HUES64 (cell line): ENCODE data around the gene SSTR4.

Source experiments
- H3K27ac ChIP-seq: 2 replicates; pipeline ENCODE4 v1.7.0; 2013; ENCODE audit warnings: low read depth, low read length, inconsistent platforms
- H3K27me3 ChIP-seq: 2 replicates; pipeline ENCODE4 v1.6.1; 2013; ENCODE audit warnings: mild to moderate bottlenecking, low read length; ENCODE audit not compliant: insufficient read depth
- H3K36me3 ChIP-seq: 2 replicates; pipeline ENCODE4 v1.6.1; 2013; ENCODE audit warnings: mild to moderate bottlenecking, low read length; ENCODE audit not compliant: insufficient read depth
- H3K4me1 ChIP-seq: 2 replicates; pipeline ENCODE4 v1.6.1; 2013; ENCODE audit warnings: mild to moderate bottlenecking, low read length, moderate library complexity; ENCODE audit not compliant: insufficient read depth
- H3K4me3 ChIP-seq: 2 replicates; pipeline ENCODE4 v1.5.1; 2013; ENCODE audit warnings: mild to moderate bottlenecking, low read length, moderate library complexity
- H3K9ac ChIP-seq: 2 replicates; pipeline ENCODE4 v1.6.1; 2013; ENCODE audit warnings: mild to moderate bottlenecking, low read depth, low read length
- H3K9me3 ChIP-seq: 2 replicates; pipeline ENCODE4 v1.6.1; 2013; ENCODE audit warnings: low read depth, low read length; ENCODE audit not compliant: insufficient read depth
- WGBS: fragments of 150-250, 120-280 bp; methylation state at CpG from one replicate; pipeline ENCODE4 v1.1.7; 2013; ENCODE audit warnings: missing lambda C conversion rate; 5-methylcytosine and 5-hydroxymethylcytosine counted together

Gene SSTR4

GRCh38 chr20:23031346-23031745 is 3.8 kb upstream of the SSTR4 start:
- H3K9ac ChIP-seq, result no peak overlapping the region
- H3K9me3 ChIP-seq, result no peaks in the 10 kb centered on the region
- H3K27ac ChIP-seq, result no peak overlapping the region
- H3K27me3 ChIP-seq, result peaks cover 50% of the 10 kb centered on the region
- H3K36me3 ChIP-seq, result no peaks in the 10 kb centered on the region
- 95% methylated on average over 6 of the region's 6 CpGs for WGBS
- no peak overlapping the region for H3K4me3 ChIP-seq
- no peaks in the 10 kb centered on the region for H3K4me1 ChIP-seq

GRCh38 chr20:23032056-23032749 is 2.9 kb upstream of the SSTR4 start:
- Histone ChIP-seq H3K9ac (no peak overlapping the region), H3K4me3 (no peak overlapping the region), H3K4me1 (no peaks in the 10 kb centered on the region), H3K27me3 (peaks cover 58% of the 10 kb centered on the region), H3K36me3 (no peaks in the 10 kb centered on the region), H3K27ac (no peak overlapping the region), H3K9me3 (no peaks in the 10 kb centered on the region)
- 95% methylated on average over 6 of the region's 6 CpGs for WGBS

- no peak overlapping the region for H3K27ac ChIP-seq
- H3K4me3 ChIP-seq, result no peak overlapping the region
- H3K9me3 ChIP-seq, result no peaks in the 10 kb centered on the region
- WGBS, result 96% methylated on average over 5 of the region's 5 CpGs
- H3K27me3 ChIP-seq, result peaks cover 63% of the 10 kb centered on the region
- H3K36me3 ChIP-seq, result no peaks in the 10 kb centered on the region
- no peak overlapping the region for H3K9ac ChIP-seq
- no peaks in the 10 kb centered on the region for H3K4me1 ChIP-seq
Observed at GRCh38 chr20:23032750-23033078, 2.4 kb upstream of the SSTR4 start.

GRCh38 chr20:23033918-23034317 is 1.2 kb upstream of the SSTR4 start:
- Histone ChIP-seq H3K4me1 (no peaks in the 10 kb centered on the region), H3K9ac (no peak overlapping the region), H3K9me3 (no peaks in the 10 kb centered on the region), H3K36me3 (no peaks in the 10 kb centered on the region), H3K27me3 (peaks cover 74% of the 10 kb centered on the region), H3K4me3 (no peak overlapping the region), H3K27ac (no peak overlapping the region)
- WGBS, result 89% methylated on average over 4 of the region's 4 CpGs

GRCh38 chr20:23035731-23036130 is 619 bp downstream of the SSTR4 start:
- Histone ChIP-seq H3K4me3 (peak overlapping the region; percentile 45), H3K9me3 (no peaks in the 10 kb centered on the region), H3K9ac (no peak overlapping the region), H3K27me3 (peaks cover 81% of the 10 kb centered on the region), H3K36me3 (no peaks in the 10 kb centered on the region), H3K4me1 (no peaks in the 10 kb centered on the region), H3K27ac (no peak overlapping the region)
- 94% methylated on average over 41 of the region's 41 CpGs for WGBS

GRCh38 chr20:23036371-23036770 is 1.3 kb downstream of the SSTR4 start:
- H3K9ac ChIP-seq, result no peak overlapping the region

GRCh38 chr20:23037017-23037481 is 1.9 kb downstream of the SSTR4 start:
- H3K9me3 ChIP-seq, result no peaks in the 10 kb centered on the region
- H3K4me3 ChIP-seq, result no peak overlapping the region
- H3K36me3 ChIP-seq, result no peaks in the 10 kb centered on the region
- WGBS, result 45% methylated on average over 3 of the region's 3 CpGs
- H3K27ac ChIP-seq, result no peak overlapping the region
- H3K27me3 ChIP-seq, result peaks cover 89% of the 10 kb centered on the region
- no peak overlapping the region for H3K9ac ChIP-seq
- peaks cover 6% of the 10 kb centered on the region; the same call in 1 of the 2 replicates for H3K4me1 ChIP-seq

More at GRCh38 chr20:23036371-23036770, 1.3 kb downstream of the SSTR4 start:
- Histone ChIP-seq H3K27me3 (peaks cover 83% of the 10 kb centered on the region), H3K27ac (no peak overlapping the region), H3K9me3 (no peaks in the 10 kb centered on the region), H3K36me3 (no peaks in the 10 kb centered on the region), H3K4me1 (no peaks in the 10 kb centered on the region), H3K4me3 (no peak overlapping the region)
- 99% methylated on average over 11 of the region's 11 CpGs for WGBS

GRCh38 chr20:23039136-23039875 is 4.2 kb downstream of the SSTR4 start:
- Histone ChIP-seq H3K36me3 (no peaks in the 10 kb centered on the region), H3K27ac (no peak overlapping the region), H3K27me3 (peaks cover 80% of the 10 kb centered on the region), H3K4me1 (peaks cover 17% of the 10 kb centered on the region), H3K9ac (no peak overlapping the region), H3K9me3 (no peaks in the 10 kb centered on the region), H3K4me3 (no peak overlapping the region)
- 88% methylated on average over 5 of the region's 5 CpGs for WGBS

GRCh38 chr20:23039885-23040508 is 4.9 kb downstream of the SSTR4 start:
- Histone ChIP-seq H3K4me3 (no peak overlapping the region), H3K36me3 (no peaks in the 10 kb centered on the region), H3K9ac (no peak overlapping the region), H3K27me3 (peaks cover 80% of the 10 kb centered on the region), H3K4me1 (peaks cover 17% of the 10 kb centered on the region), H3K9me3 (no peaks in the 10 kb centered on the region), H3K27ac (no peak overlapping the region)
- WGBS, result 87% methylated on average over 3 of the region's 3 CpGs

GRCh38 chr20:23042270-23042669 is 7.2 kb downstream of the SSTR4 start:
- Histone ChIP-seq H3K9ac (no peak overlapping the region), H3K4me3 (no peak overlapping the region), H3K36me3 (no peaks in the 10 kb centered on the region), H3K27me3 (peaks cover 79% of the 10 kb centered on the region), H3K4me1 (peaks cover 17% of the 10 kb centered on the region), H3K9me3 (no peaks in the 10 kb centered on the region), H3K27ac (no peak overlapping the region)
- 47% methylated on average over 2 of the region's 3 CpGs for WGBS

- peaks cover 17% of the 10 kb centered on the region for H3K4me1 ChIP-seq
- H3K4me3 ChIP-seq, result no peak overlapping the region
- 89% methylated on average over 6 of the region's 6 CpGs for WGBS
- no peaks in the 10 kb centered on the region for H3K36me3 ChIP-seq
- peaks cover 79% of the 10 kb centered on the region for H3K27me3 ChIP-seq
- H3K27ac ChIP-seq, result no peak overlapping the region
- H3K9me3 ChIP-seq, result no peaks in the 10 kb centered on the region
- H3K9ac ChIP-seq, result no peak overlapping the region
Observed at GRCh38 chr20:23043376-23043775, 8.3 kb downstream of the SSTR4 start.
